OCI-LY7 (cell line): ENCODE data around the gene NF2.

ENCODE experiments used
- EZH2phosphoT487 ChIP-seq: fragments of 200-600 bp; sonication (generic); IDR thresholded peaks from 2 replicates; pipeline ENCODE4 v1.6.1; 2018; ENCODE audit warnings: low read depth, borderline replicate concordance, mild to moderate bottlenecking, mixed run types, antibody characterized with exemption, low read length, moderate library complexity, mixed read lengths
- TF ChIP-seq, protein P1 (sequence below): fragments of 200-600 bp; sonication (generic); conservative IDR thresholded peaks from 2 replicates; pipeline ENCODE4 v1.5.1; 2014; ENCODE audit warnings: mild to moderate bottlenecking, antibody characterized with exemption, low read length, moderate library complexity, mixed read lengths

DNA sequence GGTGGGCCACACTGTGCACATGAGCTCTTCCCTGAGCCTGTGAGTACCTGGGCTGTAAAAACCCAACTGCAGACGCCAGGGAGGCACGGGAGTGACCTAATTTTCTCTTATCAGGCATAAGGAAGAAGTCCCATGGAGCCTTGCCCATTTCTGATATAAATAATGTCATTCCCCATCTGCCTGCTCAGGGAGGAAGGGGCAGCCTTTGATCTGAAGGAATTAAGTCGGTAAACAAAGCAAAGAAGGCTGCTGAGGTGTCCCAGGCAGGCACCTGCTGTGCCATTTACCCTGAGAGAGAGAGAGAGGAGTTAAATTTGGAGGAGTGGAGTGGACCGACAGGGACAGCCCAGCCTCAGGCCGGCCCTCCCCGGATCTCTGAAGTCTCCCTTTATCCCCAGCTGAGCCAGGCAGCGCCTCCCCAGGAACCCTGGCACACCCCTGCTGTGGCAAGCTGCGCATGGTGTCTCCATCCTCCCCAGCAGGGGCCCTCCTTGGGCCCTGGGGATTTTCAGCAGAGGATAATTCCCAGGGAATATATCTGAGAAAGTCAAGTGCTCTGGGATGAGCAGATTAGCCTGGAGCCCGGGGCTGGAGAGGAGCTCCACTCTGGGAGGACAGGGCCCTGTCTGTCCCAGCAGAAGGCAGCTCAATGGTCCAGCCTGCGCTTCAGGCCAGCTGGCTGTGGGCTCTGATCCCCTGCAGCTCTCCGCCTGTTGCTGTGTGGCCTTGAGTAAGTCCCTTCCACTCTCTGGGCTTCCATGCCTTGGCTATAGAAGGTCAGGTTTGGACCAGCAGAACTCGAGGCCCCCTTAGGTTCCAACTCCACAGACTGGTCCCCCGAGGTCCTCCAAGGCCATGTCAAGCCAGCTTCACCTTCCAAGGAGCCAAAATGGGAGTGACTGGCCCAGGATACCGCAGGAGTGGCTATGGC lies 98.8 kb downstream of the NF2 start:
- TF ChIP-seq, protein P1, sequence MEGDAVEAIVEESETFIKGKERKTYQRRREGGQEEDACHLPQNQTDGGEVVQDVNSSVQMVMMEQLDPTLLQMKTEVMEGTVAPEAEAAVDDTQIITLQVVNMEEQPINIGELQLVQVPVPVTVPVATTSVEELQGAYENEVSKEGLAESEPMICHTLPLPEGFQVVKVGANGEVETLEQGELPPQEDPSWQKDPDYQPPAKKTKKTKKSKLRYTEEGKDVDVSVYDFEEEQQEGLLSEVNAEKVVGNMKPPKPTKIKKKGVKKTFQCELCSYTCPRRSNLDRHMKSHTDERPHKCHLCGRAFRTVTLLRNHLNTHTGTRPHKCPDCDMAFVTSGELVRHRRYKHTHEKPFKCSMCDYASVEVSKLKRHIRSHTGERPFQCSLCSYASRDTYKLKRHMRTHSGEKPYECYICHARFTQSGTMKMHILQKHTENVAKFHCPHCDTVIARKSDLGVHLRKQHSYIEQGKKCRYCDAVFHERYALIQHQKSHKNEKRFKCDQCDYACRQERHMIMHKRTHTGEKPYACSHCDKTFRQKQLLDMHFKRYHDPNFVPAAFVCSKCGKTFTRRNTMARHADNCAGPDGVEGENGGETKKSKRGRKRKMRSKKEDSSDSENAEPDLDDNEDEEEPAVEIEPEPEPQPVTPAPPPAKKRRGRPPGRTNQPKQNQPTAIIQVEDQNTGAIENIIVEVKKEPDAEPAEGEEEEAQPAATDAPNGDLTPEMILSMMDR = no peak
- no peak for TF ChIP-seq EZH2phosphoT487
